ENCODE results near the gene TAS2R14. TPM values are rescaled to one million over a fixed set of nuclear protein-coding genes. Genes with fewer than 3 reads are reported as not detected.
A peak's percentile ranks its signal among the peaks of the same experiment; 100 is the strongest.

The TAS2R14 gene
- total and polyA plus RNA-seq, 2 of the 13 experiments (the other 11 are each of a cell fraction or from before 2014, with no cell fraction given), result 1.1 to 2.3 TPM

DNA sequence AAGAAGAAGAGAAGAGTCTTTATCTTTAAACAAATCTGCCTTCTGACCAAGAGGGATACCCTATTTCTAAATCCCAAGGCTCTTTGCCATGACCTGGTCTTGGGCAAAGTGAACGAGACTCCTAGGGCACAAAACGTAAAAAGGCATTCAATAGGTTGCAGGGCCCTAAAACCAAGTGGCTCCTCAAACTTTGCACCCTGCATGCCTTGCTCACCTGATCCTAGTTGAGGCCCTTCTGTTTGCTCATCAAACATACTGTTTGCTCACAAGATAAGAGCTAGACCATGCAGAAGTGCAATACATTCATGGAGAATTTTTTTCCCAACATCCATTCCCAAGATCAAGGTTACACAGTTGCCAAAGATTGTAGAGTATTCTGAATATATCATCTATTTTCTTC lies 47.1 kb downstream of the TAS2R14 start (continued):
- TF ChIP-seq NBN (conservative IDR thresholded peaks at IDR 0.05), result no peak
- TF ChIP-seq, protein P1, sequence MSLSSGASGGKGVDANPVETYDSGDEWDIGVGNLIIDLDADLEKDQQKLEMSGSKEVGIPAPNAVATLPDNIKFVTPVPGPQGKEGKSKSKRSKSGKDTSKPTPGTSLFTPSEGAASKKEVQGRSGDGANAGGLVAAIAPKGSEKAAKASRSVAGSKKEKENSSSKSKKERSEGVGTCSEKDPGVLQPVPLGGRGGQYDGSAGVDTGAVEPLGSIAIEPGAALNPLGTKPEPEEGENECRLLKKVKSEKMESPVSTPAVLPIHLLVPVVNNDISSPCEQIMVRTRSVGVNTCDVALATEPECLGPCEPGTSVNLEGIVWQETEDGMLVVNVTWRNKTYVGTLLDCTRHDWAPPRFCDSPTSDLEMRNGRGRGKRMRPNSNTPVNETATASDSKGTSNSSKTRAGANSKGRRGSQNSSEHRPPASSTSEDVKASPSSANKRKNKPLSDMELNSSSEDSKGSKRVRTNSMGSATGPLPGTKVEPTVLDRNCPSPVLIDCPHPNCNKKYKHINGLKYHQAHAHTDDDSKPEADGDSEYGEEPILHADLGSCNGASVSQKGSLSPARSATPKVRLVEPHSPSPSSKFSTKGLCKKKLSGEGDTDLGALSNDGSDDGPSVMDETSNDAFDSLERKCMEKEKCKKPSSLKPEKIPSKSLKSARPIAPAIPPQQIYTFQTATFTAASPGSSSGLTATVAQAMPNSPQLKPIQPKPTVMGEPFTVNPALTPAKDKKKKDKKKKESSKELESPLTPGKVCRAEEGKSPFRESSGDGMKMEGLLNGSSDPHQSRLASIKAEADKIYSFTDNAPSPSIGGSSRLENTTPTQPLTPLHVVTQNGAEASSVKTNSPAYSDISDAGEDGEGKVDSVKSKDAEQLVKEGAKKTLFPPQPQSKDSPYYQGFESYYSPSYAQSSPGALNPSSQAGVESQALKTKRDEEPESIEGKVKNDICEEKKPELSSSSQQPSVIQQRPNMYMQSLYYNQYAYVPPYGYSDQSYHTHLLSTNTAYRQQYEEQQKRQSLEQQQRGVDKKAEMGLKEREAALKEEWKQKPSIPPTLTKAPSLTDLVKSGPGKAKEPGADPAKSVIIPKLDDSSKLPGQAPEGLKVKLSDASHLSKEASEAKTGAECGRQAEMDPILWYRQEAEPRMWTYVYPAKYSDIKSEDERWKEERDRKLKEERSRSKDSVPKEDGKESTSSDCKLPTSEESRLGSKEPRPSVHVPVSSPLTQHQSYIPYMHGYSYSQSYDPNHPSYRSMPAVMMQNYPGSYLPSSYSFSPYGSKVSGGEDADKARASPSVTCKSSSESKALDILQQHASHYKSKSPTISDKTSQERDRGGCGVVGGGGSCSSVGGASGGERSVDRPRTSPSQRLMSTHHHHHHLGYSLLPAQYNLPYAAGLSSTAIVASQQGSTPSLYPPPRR (CRISPR knock-in tag; IDR thresholded peaks at IDR 0.05; ENCODE audit: borderline replicate concordance), result peak; percentile 99
- TF ChIP-seq, protein P2, sequence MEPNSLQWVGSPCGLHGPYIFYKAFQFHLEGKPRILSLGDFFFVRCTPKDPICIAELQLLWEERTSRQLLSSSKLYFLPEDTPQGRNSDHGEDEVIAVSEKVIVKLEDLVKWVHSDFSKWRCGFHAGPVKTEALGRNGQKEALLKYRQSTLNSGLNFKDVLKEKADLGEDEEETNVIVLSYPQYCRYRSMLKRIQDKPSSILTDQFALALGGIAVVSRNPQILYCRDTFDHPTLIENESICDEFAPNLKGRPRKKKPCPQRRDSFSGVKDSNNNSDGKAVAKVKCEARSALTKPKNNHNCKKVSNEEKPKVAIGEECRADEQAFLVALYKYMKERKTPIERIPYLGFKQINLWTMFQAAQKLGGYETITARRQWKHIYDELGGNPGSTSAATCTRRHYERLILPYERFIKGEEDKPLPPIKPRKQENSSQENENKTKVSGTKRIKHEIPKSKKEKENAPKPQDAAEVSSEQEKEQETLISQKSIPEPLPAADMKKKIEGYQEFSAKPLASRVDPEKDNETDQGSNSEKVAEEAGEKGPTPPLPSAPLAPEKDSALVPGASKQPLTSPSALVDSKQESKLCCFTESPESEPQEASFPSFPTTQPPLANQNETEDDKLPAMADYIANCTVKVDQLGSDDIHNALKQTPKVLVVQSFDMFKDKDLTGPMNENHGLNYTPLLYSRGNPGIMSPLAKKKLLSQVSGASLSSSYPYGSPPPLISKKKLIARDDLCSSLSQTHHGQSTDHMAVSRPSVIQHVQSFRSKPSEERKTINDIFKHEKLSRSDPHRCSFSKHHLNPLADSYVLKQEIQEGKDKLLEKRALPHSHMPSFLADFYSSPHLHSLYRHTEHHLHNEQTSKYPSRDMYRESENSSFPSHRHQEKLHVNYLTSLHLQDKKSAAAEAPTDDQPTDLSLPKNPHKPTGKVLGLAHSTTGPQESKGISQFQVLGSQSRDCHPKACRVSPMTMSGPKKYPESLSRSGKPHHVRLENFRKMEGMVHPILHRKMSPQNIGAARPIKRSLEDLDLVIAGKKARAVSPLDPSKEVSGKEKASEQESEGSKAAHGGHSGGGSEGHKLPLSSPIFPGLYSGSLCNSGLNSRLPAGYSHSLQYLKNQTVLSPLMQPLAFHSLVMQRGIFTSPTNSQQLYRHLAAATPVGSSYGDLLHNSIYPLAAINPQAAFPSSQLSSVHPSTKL (CRISPR knock-in tag; IDR thresholded peaks at IDR 0.05), result peak; percentile 100
- no peak for TF ChIP-seq SP1 (IDR thresholded peaks at IDR 0.05)
- no peak; the same call in 1 of the 2 replicates for TF ChIP-seq SP1 (CRISPR knock-in tag; IDR thresholded peaks at IDR 0.05)
- no peak for TF ChIP-seq SOX6 (IDR thresholded peaks at IDR 0.05)
- TF ChIP-seq SOX6 (CRISPR knock-in tag; IDR thresholded peaks at IDR 0.05), result peak; percentile 94
- TF ChIP-seq ARID2 (CRISPR knock-in tag; IDR thresholded peaks at IDR 0.05; ENCODE audit: borderline replicate concordance), result 0 out of 2 replicates have a peak, but pooled peaks have one; percentile 20
- no peak for TF ChIP-seq ATAD3A (CRISPR knock-in tag; IDR thresholded peaks at IDR 0.05)
- no peak for TF ChIP-seq EED (CRISPR knock-in tag; IDR thresholded peaks at IDR 0.05)
- TF ChIP-seq ZNF598 (CRISPR knock-in tag; IDR thresholded peaks at IDR 0.05; ENCODE audit: borderline replicate concordance), result no peak
- peak; percentile 94 for TF ChIP-seq RXRB (CRISPR knock-in tag; IDR thresholded peaks at IDR 0.05; ENCODE audit: borderline replicate concordance)
- TF ChIP-seq ADNP (CRISPR knock-in tag; IDR thresholded peaks at IDR 0.05), result no peak
- TF ChIP-seq BHLHE40 (IDR thresholded peaks at IDR 0.05; ENCODE audit: low read length), result peak; percentile 96
- TF ChIP-seq ZBTB38 (CRISPR knock-in tag; IDR thresholded peaks at IDR 0.05), result no peak
